ENCODE data around the gene IGF2BP1.
"Not testable (repeated sequence)": the region's sequence is repeated elsewhere in the genome, so short reads cannot be mapped to it uniquely, and the experiment has no call there.

IGF2BP1 gene

GRCh38 chr17:49029801-49030200 is 32.6 kb downstream of the IGF2BP1 start:
- no peak overlapping the region for H3K4me3 ChIP-seq (ENCODE audit: low read length)
- DNase-seq (ENCODE audit: low read depth) = no peak
- no peak for TF ChIP-seq CTCF (conservative IDR thresholded peaks at IDR 0.05; ENCODE audit: low read depth, low read length)

- TF ChIP-seq CTCF (conservative IDR thresholded peaks at IDR 0.05; ENCODE audit: low read depth, low read length) = peak; percentile 86
- no peak overlapping the region for H3K4me3 ChIP-seq (ENCODE audit: low read length)
- no peak for DNase-seq (ENCODE audit: low read depth)
These were observed 35.1 kb downstream of the IGF2BP1 start for GRCh38 chr17:49031965-49032928.

- DNase-seq (ENCODE audit: low read depth) = no peak
- no peak overlapping the region for H3K4me3 ChIP-seq (ENCODE audit: low read length)
- TF ChIP-seq CTCF (conservative IDR thresholded peaks at IDR 0.05; ENCODE audit: low read depth, low read length) = peak; percentile 86
These were observed 38.5 kb downstream of the IGF2BP1 start for GRCh38 chr17:49035470-49036269.

GRCh38 chr17:49036270-49036626 is 39.1 kb downstream of the IGF2BP1 start:
- no peak for TF ChIP-seq CTCF (conservative IDR thresholded peaks at IDR 0.05; ENCODE audit: low read depth, low read length)
- no peak for DNase-seq (ENCODE audit: low read depth)
- no peak overlapping the region for H3K4me3 ChIP-seq (ENCODE audit: low read length)

GRCh38 chr17:49038138-49038537 is 41.0 kb downstream of the IGF2BP1 start:
- no peak for TF ChIP-seq CTCF (conservative IDR thresholded peaks at IDR 0.05; ENCODE audit: low read depth, low read length)
- H3K4me3 ChIP-seq (ENCODE audit: low read length) = no peak overlapping the region
- no peak for DNase-seq (ENCODE audit: low read depth)

GRCh38 chr17:49038544-49038943 is 41.4 kb downstream of the IGF2BP1 start:
- DNase-seq (ENCODE audit: low read depth) = no peak
- no peak overlapping the region for H3K4me3 ChIP-seq (ENCODE audit: low read length)
- TF ChIP-seq CTCF (conservative IDR thresholded peaks at IDR 0.05; ENCODE audit: low read depth, low read length) = no peak

- H3K4me3 ChIP-seq (ENCODE audit: low read length); DNase-seq (ENCODE audit: low read depth): not testable (repeated sequence)
These were observed 42.3 kb downstream of the IGF2BP1 start for GRCh38 chr17:49039518-49039917.

Measured in retinal pigment epithelial cell (primary cell).